Transverse colon (tissue), 4 donors: ENCODE measurements around the gene ZACN. TPM values are rescaled to one million over a fixed set of nuclear protein-coding genes. Genes with fewer than 3 reads are reported as not detected.

Experiments
- DNase-seq: peaks from one replicate; pipeline ENCODE4 v3.0.0-alpha.2; 2019
- H3K27ac ChIP-seq, 4 donors: fragments of 200-600 bp; sonication (generic); 2 replicates each; pipeline ENCODE4 v1.5.1; 2016 to 2018; ENCODE audit warnings: inconsistent platforms in 4 of 4
- H3K27me3 ChIP-seq: fragments of 200-600 bp; sonication (generic); 2 replicates; pipeline ENCODE4 v1.5.1; 2017; ENCODE audit warnings: inconsistent platforms
- H3K36me3 ChIP-seq, 4 donors: fragments of 200-600 bp; sonication (generic); 2 replicates each; pipeline ENCODE4 v1.5.1; 2017 to 2019; ENCODE audit warnings: inconsistent platforms in 4 of 4
- H3K4me1 ChIP-seq, 4 donors: fragments of 200-600 bp; sonication (generic); 2 replicates each; pipeline ENCODE4 v1.5.1; 2017 to 2020; ENCODE audit warnings: inconsistent platforms in 4 of 4
- H3K4me3 ChIP-seq, 4 donors: fragments of 200-600 bp; sonication (generic); 1 replicate in 1 of 4; 2 replicates in 3 of 4; pipeline versions ENCODE4 v1.5.1 to v1.6.1; 2017 to 2019; ENCODE audit warnings: inconsistent platforms in 4 of 4
- H3K9me3 ChIP-seq, 2 donors: fragments of 200-600 bp; sonication (generic); 2 replicates each; pipeline ENCODE4 v1.5.1; 2017 to 2019; ENCODE audit warnings: inconsistent platforms in 2 of 2
- CTCF ChIP-seq, 5 experiments: fragments of 200-600 bp in 3 of 5; fragments of 450-650 bp in 2 of 5; sonication (generic) in 3 of 5; IDR thresholded peaks; 1 replicate in 2 of 5; 2 replicates in 3 of 5; pipeline ENCODE4 v1.5.1; 2016 to 2017; ENCODE audit warnings: antibody characterized with exemption in 5 of 5, inconsistent platforms in 3 of 5, mild to moderate bottlenecking in 2 of 5, moderate library complexity in 1 of 5
- EP300 ChIP-seq: sonication (generic); formaldehyde crosslinking; IDR thresholded peaks from one replicate; pipeline ENCODE4 v1.6.1; 2017; ENCODE audit warnings: antibody characterized with exemption, low read depth
- POLR2A ChIP-seq: fragments of 450-650 bp; IDR thresholded peaks from one replicate; pipeline ENCODE4 v1.6.1; 2016; ENCODE audit warnings: antibody characterized with exemption, mild to moderate bottlenecking, moderate library complexity
- POLR2AphosphoS5 ChIP-seq, 3 donors: sonication (generic); formaldehyde crosslinking; IDR thresholded peaks; one replicate each; pipeline ENCODE4 v1.6.1; 2016; ENCODE audit warnings: antibody characterized with exemption in 3 of 3
- WGBS, 2 donors: methylation state at CpG; one replicate each; pipeline ENCODE4 v1.1.5; 2018; ENCODE audit warnings: low coverage in 1 of 2; 5-methylcytosine and 5-hydroxymethylcytosine counted together
- in situ Hi-C, 4 donors: fragments of 200-750 bp; cut with MboI; loops; one replicate each; pipeline versions ENCODE4 v1.15.0 to v1.15.1; 2017; ENCODE audit warnings: low sequenced_read_pairs in 3 of 4, low pct_ligation_motif_present in 1 of 4, low pct_unique_long_range_greater_than_20kb in 1 of 4
- intact Hi-C: fragments of 100-400 bp; cut with DNase I; formaldehyde crosslinking; loops from one replicate; pipeline ENCODE4 v1.15.1; 2023; ENCODE audit warnings: low total_unique reads
- total RNA-seq, 4 donors: library from RNA; depleted of rRNA; stranded (reverse); fragments of >200 nt; gene quantifications; one replicate each; pipeline ENCODE4 v1.1.0, GENCODE V29; 2016

Gene ZACN
- total RNA-seq, 4 donors from 2014 or later, result 0.40 TPM; not detected in 3

- Histone ChIP-seq H3K27ac (no peak overlapping the region), H3K9me3 (no peaks in the 10 kb centered on the region), H3K36me3 (peaks cover 0 to 52% (median 24%) of the 10 kb centered on the region in 4 donors), H3K4me1 (no peaks in the 10 kb centered on the region), H3K4me3 (no peak overlapping the region), H3K27me3 (no peaks in the 10 kb centered on the region)
- DNase-seq, result no peak
- WGBS, 2 donors, result 83 to 86% methylated on average over 4 to 25 of the region's 25 CpGs
- TF ChIP-seq POLR2A (no peak), CTCF (IDR thresholded peaks at IDR 0.05) (no peak), EP300 (no peak), POLR2AphosphoS5 (IDR thresholded peaks at IDR 0.05) (no peak)
- intact Hi-C loops, result no loop called here
- in situ Hi-C loops, result no loop called here
These were observed 9.3 kb downstream of the ZACN start for GRCh38 chr17:76088041-76088867.

GRCh38 chr17:76088868-76089576, 10.0 kb downstream of the ZACN start:
- H3K4me1 ChIP-seq, result no peaks in the 10 kb centered on the region
- in situ Hi-C loops (no loop called here), intact Hi-C loops (no loop called here)
- H3K27ac ChIP-seq, result no peak overlapping the region
- no peaks in the 10 kb centered on the region for H3K27me3 ChIP-seq
- H3K4me3 ChIP-seq, result no peak overlapping the region
- H3K36me3 ChIP-seq, result peaks cover 0 to 59% (median 28%) of the 10 kb centered on the region in 4 donors
- no peak for TF ChIP-seq POLR2AphosphoS5 (IDR thresholded peaks at IDR 0.05)
- TF ChIP-seq EP300, result no peak
- no peak for TF ChIP-seq POLR2A
- no peak for TF ChIP-seq CTCF (IDR thresholded peaks at IDR 0.05)
- no peaks in the 10 kb centered on the region for H3K9me3 ChIP-seq
- 89% methylated on average over 16 of the region's 25 CpGs; no CpG with 5 or more reads in 1 of the 2 donors for WGBS, 2 donors
- DNase-seq, result no peak

- intact Hi-C loops (no loop called here), in situ Hi-C loops (no loop called here)
- Histone ChIP-seq H3K9me3 (no peaks in the 10 kb centered on the region), H3K27me3 (no peaks in the 10 kb centered on the region), H3K36me3 (peaks cover 0 to 59% (median 31%) of the 10 kb centered on the region in 4 donors), H3K4me3 (no peak overlapping the region), H3K4me1 (no peaks in the 10 kb centered on the region), H3K27ac (no peak overlapping the region)
- 95% methylated on average over 22 of the region's 32 CpGs; no CpG with 5 or more reads in 1 of the 2 donors for WGBS, 2 donors
- DNase-seq, result no peak
- TF ChIP-seq EP300, result no peak
- TF ChIP-seq POLR2A, result no peak
- no peak for TF ChIP-seq POLR2AphosphoS5 (IDR thresholded peaks at IDR 0.05)
- no peak for TF ChIP-seq CTCF (IDR thresholded peaks at IDR 0.05)
These were observed 10.9 kb downstream of the ZACN start for GRCh38 chr17:76089680-76090516.
